B cell (primary cell): ENCODE data around the gene CCDC57.

Source experiments
- CTCF ChIP-seq: fragments of 200-600 bp; IDR thresholded peaks from one replicate; pipeline ENCODE4 v1.8.0; 2022; ENCODE audit warnings: antibody characterized with exemption, mild to moderate bottlenecking
- EZH2 ChIP-seq: IDR thresholded peaks from 2 replicates; pipeline ENCODE4 v1.6.1; 2012; ENCODE audit warnings: borderline replicate concordance, low read depth, mild to moderate bottlenecking, moderate library complexity, low read length; ENCODE audit not compliant: insufficient read depth, poor library complexity, severe bottlenecking

- TF ChIP-seq CTCF (no peak), EZH2 (no peak)
These were observed 139.8 kb downstream of the CCDC57 start for GRCh38 chr17:82072827-82073226.
